H1 (cell line): ENCODE measurements around the gene RELA. TPM values are rescaled to one million over a fixed set of nuclear protein-coding genes. Genes with fewer than 3 reads are reported as not detected.

ENCODE experiments used
- CHD2 ChIP-seq: IDR thresholded peaks from 2 replicates; pipeline ENCODE4 v1.6.1; 2012; ENCODE audit warnings: low read length, improper control_type of control experiment
- HDAC2 ChIP-seq, 2 experiments: fragments of 300-600 bp in 1 of 2; sonication (generic) in 1 of 2; IDR thresholded peaks; 2 replicates each; pipeline ENCODE4 v1.6.1; 2011 to 2012; ENCODE audit warnings: low read depth in 2 of 2, low read length in 2 of 2, mild to moderate bottlenecking in 2 of 2, moderate library complexity in 2 of 2, borderline replicate concordance in 1 of 2, inconsistent platforms in 1 of 2
- KDM4A ChIP-seq: IDR thresholded peaks from one replicate; pipeline ENCODE4 v1.7.1; 2012; ENCODE audit warnings: low read depth, mild to moderate bottlenecking, moderate library complexity, low read length, inconsistent platforms; ENCODE audit not compliant: severe bottlenecking
- KDM5A ChIP-seq: fragments of 200-600 bp; IDR thresholded peaks from 2 replicates; pipeline ENCODE4 v1.7.1; 2012; ENCODE audit warnings: mild to moderate bottlenecking, low read length, inconsistent platforms, mixed read lengths
- NANOG ChIP-seq: IDR thresholded peaks from 2 replicates; pipeline ENCODE4 v1.6.1; 2011; ENCODE audit warnings: low read length, low read depth, mild to moderate bottlenecking, inconsistent platforms; ENCODE audit not compliant: insufficient read depth, poor library complexity, severe bottlenecking
- POU5F1 ChIP-seq: IDR thresholded peaks from 2 replicates; pipeline ENCODE4 v1.6.1; 2011; ENCODE audit warnings: low read depth, mild to moderate bottlenecking, low read length, moderate library complexity
- SP1 ChIP-seq: IDR thresholded peaks from 2 replicates; pipeline ENCODE4 v1.6.1; 2011; ENCODE audit warnings: low read depth, low read length
- SP2 ChIP-seq: IDR thresholded peaks from 2 replicates; pipeline ENCODE4 v1.6.1; 2012; ENCODE audit warnings: mild to moderate bottlenecking, low read length, inconsistent platforms
- polyA plus RNA-seq, 7 experiments: library from polyadenylated mRNA; depleted of rRNA in 3 of 7; stranded (reverse) in 5 of 7; unstranded in 2 of 7; fragments of >200 nt in 5 of 7; fragments of 200-250 nt in 2 of 7; gene quantifications; 1 replicate in 5 of 7; 2 replicates in 1 of 7; 4 replicates in 1 of 7; pipeline versions ENCODE4 v1.2.1 to v1.2.3, GENCODE V29; 2011 to 2013; ENCODE audit warnings: missing spikeins in 2 of 7, mixed read lengths in 2 of 7
- total RNA-seq: library from RNA; stranded (reverse); fragmentation: NEBNext Ultra II Directional; extraction: Animal tissue kit (Norgen Biotek cat#: 25700); gene quantifications from 2 replicates; pipeline ENCODE4 v1.2.1, GENCODE V29; 2021

RELA gene
- total and polyA plus RNA-seq, 2 of the 8 experiments (the other 6 are each of a cell fraction or from before 2014, with no cell fraction given): 21.9 to 27.5 TPM

- TF ChIP-seq HDAC2 (IDR thresholded peaks at IDR 0.05; ENCODE audit: borderline replicate concordance in 1 of 2, low read depth in 2 of 2, low read length in 2 of 2): no peak
- no peak for TF ChIP-seq SP1
- no peak for TF ChIP-seq KDM4A
- no peak for TF ChIP-seq NANOG
- TF ChIP-seq KDM5A: no peak
- no peak for TF ChIP-seq SP2
- TF ChIP-seq CHD2: no peak
- TF ChIP-seq POU5F1: no peak
Observed at GRCh38 chr11:65649656-65650546, 12.8 kb downstream of the RELA start (continued).
